Activated CD4-positive, CD25-positive, alpha-beta regulatory T cell treated with anti-CD3 and anti-CD28 coated beads, Interleukin-2, amount 50 U/mL, for 16 hours (primary cell): ENCODE results near the gene FNDC4.

Experiments
- DNase-seq: peaks from one replicate; pipeline ENCODE4 v3.0.0-alpha.2; 2020; ENCODE audit warnings: low read depth, low spot score

Gene FNDC4

GRCh38 chr2:27493948-27494283, 1.1 kb downstream of the FNDC4 start:
- no peak for DNase-seq

DNA sequence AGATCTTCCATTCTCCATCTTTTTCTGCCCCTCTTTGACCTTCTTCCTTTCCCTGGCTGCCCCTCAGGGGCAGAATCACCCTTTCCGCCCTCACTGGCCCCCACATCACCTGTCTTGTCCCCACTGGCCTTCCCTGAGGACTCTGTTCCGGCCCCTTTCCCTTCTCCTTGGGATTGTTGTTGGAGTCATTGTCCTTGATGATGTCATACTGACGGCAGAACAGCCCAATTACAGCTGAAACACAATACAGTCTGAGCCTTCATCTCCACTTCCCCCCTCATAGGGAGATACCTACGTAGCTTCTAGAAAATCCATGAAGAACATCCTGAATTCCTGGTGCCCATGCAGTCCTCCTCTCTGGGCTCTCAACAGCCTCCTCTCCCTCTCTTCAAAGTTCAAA, 2.4 kb downstream of the FNDC4 start:
- DNase-seq = no peak

DNA sequence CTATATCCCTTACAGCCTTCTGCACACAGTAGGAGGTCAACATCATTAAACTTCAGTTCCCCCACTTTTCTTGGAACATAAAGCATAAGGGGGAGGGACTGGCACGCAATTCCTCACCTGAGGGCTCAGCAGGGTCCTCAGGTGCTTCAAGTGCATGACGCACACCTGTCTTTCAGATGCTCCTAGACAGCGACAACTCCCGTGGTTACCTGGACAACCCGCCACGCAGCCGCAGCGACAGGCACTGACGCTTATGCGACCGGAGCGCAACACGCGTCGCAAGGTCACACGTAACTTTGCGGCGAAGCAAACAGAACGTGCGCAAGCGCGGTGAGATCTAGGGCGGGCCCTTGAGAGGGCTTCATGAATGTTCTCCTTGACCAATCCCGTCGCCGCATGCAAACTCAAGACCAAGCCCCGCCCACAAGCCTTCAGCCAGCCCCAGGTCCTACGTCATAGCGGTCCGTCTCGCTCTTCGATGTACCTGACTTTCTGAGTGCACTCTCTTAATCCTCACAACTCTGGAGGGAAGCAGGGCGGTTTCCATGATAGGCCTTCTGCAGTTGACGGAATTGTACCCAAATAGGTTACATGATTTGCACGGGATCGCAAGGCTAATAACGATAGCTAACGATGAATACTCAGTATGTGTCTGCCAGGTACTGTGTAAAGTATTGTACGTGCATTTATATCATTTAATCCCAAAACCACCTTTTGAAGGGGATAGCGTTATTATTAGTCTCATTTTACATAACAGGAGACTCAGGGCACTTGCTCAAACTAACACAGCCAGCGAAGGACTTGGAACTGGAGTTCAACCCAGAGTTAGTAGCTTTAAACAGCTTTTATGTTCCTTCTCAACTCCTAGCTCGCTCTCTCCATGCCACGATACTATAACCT, 5.3 kb downstream of the FNDC4 start, which contains the start of gene IFT172:
Gene IFT172, minus strand, starts transcription at position 246 of the 900 bp plus-strand sequence. Its CDS starts 90 bp downstream, at position 156.
- peak; percentile 98 for DNase-seq

DNA sequence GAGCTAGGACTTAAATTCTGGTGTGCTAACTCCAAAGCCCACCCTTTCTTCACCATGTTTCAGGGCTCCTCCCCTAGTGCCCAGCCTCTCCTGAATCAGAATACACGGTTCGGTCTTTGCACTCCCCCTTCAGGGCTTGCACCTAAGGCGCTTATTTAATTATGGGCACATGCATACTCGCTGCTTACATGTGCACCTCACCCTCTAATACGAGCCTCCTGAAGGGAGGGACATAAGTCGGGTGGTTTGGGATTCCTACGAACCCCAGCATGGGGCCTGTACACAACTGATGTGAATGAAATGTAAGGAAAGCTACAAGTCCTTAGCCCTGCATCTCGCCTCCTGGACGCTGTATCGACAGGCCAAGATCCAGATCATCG, 5.9 kb downstream of the FNDC4 start:
- DNase-seq = no peak

DNA sequence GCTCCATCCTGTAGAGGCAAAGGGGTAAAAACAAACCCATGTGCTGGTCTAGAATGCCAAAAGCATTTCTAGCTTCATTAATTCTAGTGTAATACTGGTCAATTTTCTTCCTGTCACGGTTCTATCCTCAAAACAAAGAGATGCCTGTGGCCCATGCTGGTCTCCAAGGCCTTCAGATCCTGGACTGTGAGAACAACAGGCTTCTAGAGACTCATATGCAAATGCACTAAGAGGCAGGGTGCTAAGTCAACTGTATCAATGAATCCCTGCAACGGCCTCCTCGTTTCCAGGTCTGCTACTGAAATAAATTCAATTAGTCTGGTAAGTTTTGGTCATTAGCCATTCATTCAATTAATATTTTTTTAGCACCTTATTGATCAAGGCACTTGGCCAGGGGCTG, 9.5 kb downstream of the FNDC4 start:
- DNase-seq = no peak

GRCh38 chr2:27471961-27472360, 23.0 kb downstream of the FNDC4 start:
- DNase-seq = no peak

DNA sequence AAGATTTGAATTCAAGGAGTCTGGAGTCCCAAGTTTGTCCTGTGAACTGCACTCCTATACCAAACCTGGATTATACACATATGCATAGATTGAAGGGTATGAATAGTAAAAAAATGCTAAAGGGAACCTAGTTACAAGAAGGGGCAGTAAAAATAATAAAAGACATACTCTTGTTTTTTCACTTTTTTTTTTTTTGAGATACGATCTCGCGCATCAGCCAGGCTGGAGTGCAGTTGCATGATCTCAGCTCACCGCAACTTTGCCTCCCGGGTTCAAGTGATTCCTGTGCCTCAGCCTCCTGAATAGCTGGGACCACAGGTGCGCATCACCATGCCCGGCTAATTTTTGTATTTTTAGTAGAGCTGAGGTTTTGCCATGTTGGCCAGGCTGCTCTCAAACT, 30.6 kb downstream of the FNDC4 start:
- no peak for DNase-seq

DNA sequence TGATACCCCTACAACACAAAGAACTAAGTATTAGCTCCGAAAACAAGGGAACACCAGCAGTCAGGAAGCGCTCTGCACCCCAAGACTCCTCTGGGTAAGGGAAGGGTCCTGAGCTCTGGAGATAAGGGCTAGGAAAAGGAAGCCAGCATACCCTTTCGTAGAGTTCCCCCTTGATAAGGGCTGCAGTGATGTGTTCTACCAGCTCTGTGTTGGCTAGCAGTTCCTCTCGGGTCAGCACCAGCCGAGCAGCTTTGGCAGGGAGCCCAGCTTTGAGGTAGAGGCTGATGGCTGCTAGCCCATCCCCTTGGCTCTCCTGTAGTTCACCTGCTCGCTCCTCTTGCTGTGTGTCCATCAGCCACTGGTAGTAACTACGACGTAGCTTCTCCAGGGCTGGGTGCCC, 33.9 kb downstream of the FNDC4 start:
- no peak for DNase-seq

DNA sequence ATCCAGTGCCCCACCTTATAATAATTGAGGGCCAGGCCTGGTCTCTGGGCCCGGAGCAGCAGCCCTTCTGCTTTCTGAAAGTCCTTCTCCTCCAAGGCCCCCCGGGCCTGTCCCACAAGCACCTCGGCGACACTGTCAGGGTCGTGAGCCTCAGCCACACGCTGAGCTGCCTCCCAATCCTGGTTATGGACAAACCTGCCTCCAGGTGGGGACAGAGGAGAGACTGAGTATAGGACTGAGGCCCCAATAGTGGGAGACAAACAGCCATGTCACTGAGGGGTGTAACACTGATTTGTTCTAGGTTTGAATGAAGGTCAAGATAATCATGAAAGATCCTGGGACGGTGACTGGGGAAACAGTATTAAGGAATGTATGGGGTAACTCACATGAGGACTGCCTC, 41.0 kb downstream of the FNDC4 start:
- no peak for DNase-seq

DNA sequence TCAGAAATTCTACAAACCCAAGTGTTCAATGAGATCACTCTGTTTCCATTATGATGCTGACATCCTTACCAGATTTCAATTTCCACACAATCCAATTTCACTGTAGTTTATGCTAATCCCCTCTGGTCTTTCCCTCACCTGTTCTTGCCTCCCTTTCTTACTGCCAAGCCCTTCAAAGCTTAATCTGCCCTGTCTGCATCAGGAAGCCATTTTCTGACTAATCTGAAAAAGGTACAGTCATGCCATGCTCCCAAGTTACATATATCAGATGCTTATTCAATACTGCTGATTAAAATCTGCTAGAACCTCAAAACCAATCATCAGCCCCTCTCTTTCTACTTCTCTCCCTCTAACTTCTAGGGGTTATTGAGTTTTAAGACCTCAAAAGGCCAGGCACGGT, 43.9 kb downstream of the FNDC4 start:
- DNase-seq = no peak

DNA sequence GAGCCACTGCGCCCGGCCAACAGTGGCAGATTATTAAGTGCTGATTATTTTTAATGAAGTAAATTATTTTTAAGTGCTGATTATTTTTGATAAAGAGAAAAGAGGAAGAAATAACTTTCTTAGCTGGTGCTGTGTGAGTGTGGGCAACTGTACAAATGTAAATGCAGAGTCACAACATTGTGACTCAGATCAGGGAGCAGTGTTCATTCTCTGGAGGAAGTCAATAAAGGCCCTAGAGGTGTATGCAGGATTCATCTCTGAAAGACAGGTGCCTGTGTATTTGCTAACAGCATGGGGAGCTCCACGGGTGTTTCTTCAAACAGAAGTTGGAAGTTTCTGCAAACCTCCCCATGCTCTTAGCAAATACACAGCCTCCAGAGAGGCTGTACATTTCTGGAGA, 46.6 kb downstream of the FNDC4 start:
- DNase-seq = no peak

- no peak for DNase-seq
Observed at GRCh38 chr2:27446057-27446456, 48.9 kb downstream of the FNDC4 start.

- DNase-seq = no peak
Observed at GRCh38 chr2:27445615-27446014, 49.4 kb downstream of the FNDC4 start.

DNA sequence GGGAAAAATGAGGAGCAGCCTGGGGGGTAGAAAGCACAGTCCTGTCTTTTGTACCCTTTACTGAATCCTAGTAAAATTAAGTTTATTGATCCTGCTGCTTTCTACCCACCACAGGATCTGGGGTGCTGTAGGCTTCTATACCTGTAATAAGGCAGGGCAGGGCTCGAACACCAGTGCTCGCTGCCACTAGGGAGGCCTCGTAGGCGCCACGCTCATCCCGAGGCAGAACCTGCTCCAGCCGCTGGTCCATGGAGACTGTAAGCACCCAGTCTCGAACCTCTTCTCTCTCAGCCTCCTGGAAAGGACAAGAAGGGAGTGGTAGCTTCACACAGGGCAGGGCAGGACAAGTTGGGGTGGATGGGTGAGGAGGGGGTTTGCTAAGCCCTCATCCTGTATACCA, 49.8 kb downstream of the FNDC4 start:
- DNase-seq = no peak

GRCh38 chr2:27442920-27443282, 52.1 kb downstream of the FNDC4 start:
- DNase-seq = no peak

- DNase-seq = peak; percentile 13
Observed at GRCh38 chr2:27441958-27442919, 52.8 kb downstream of the FNDC4 start, which contains the start of gene KRTCAP3. Gene KRTCAP3 (plus strand): TSS chr2:27442381. CDS start chr2:27442413, 32 bp downstream.
